Measurements from ENCODE around the gene UIMC1.

The UIMC1 gene

DNA sequence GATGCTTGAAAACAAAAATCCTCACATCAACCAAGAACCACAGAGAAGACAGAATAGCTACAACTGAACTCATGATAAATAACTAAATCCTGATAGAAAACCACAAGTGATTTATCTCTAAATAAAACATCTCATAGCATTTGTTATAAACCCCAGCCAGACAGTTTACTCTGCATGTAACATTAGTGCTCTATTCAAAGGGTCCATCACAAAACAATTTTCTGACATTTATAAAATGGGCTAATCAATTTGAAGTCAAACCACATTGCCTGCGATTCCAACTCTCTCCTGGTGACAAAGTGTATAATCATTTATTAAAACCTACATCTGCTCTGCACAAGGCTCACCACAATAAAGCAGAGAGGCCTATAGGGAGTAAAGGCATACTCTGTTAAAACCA, 49.8 kb downstream of the UIMC1 start:
- in situ Hi-C loops (cut with MboI; ENCODE audit: low sequenced_read_pairs): loop anchor here (10.0 kb wide), 1 partner anchor 292 kb away; no protein-coding TSS in a partner anchor

DNA sequence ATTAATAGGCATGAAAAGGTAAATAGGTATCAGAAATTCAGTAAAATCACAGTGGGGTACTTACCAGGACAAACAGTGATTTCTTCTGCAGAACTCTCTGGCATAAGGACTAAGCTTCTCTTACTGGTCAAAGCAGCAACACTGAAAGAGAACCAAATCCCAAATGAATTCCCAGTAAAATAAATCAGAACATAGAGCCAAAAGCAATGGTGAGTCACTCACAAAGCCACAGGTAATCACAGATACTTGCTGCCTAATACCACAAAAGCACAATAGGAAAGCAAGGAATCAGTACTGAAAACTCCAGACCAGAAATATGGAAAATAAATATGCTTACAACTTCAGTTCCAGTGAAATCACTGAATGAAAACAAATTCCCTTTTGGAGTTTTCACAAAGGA, 50.7 kb downstream of the UIMC1 start:
- in situ Hi-C loops (cut with MboI; ENCODE audit: low sequenced_read_pairs): loop anchor here (10.0 kb wide), 1 partner anchor 291 kb away; no protein-coding TSS in a partner anchor

GRCh38 chr5:176954050-176954449, 52.5 kb downstream of the UIMC1 start:
- in situ Hi-C loops (cut with MboI; ENCODE audit: low sequenced_read_pairs): loop anchor here (10.0 kb wide), 1 partner anchor 289 kb away; no protein-coding TSS in a partner anchor

- in situ Hi-C loops (cut with MboI; ENCODE audit: low sequenced_read_pairs): loop anchor here (10.0 kb wide), 1 partner anchor 288 kb away; no protein-coding TSS in a partner anchor
These were observed 53.9 kb downstream of the UIMC1 start for GRCh38 chr5:176952531-176953193.

- in situ Hi-C loops (cut with MboI; ENCODE audit: low sequenced_read_pairs): no loop called here
These were observed 58.1 kb downstream of the UIMC1 start for GRCh38 chr5:176948458-176948857.

DNA sequence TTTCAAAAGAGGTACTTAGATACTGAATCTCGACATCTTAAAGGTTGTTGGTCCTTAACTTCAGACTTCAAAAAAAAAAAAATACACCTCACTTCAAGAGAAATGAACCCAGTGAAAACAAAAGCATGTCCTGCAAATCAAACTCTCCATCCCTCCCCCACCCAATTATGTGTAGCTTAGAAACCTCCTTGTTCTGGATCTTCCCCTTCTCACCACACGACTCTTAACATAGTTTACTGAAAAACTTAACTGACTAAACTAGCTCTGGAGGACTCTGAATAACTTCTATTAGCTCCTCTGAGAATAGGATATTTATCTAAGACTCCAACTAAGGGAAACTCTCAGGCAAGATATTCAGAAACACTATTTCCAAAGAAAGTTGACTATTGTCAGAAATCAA, 58.7 kb downstream of the UIMC1 start:
- in situ Hi-C loops (cut with MboI; ENCODE audit: low sequenced_read_pairs): no loop called here

GRCh38 chr5:176944268-176944667, 62.3 kb downstream of the UIMC1 start:
- in situ Hi-C loops (cut with MboI; ENCODE audit: low sequenced_read_pairs): no loop called here

DNA sequence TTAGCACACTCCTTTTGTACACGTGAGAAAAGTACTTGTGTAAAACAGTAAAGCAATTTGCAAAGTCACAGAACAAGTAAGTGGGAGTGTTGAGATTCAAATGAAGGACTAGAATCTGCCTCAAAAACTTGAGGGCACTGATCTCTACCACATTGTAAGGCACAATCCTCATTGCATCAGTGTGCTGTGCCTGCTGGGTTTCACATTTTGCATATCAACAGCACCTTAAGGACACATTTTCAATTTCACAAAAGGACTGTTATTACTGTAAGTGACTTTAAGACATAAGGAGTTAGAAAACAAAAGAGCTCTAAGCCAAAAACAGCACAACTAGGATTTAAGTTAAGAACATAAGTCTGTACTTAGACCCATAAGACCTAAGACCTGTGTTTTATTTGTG, 62.8 kb downstream of the UIMC1 start:
- in situ Hi-C loops (cut with MboI; ENCODE audit: low sequenced_read_pairs): no loop called here

DNA sequence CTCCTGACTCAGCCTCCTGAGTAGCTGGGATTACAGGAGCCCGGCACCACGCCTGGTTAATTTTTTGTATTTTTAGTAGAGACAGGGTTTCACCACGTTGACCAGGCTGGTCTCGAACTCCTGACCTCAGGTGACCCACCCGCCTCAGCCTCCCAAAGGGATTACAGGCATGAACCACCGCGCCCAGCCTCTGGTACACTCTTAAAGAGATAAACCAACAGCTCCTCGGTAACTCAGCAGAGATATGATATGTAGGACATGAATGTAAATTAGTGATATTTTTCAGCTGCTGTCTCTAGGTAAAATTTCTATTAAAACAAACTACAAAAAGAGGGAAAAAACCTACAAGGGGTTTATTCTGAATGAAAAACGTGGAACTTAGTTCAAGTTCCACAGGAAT, 64.6 kb downstream of the UIMC1 start:
- in situ Hi-C loops (cut with MboI; ENCODE audit: low sequenced_read_pairs): no loop called here

DNA sequence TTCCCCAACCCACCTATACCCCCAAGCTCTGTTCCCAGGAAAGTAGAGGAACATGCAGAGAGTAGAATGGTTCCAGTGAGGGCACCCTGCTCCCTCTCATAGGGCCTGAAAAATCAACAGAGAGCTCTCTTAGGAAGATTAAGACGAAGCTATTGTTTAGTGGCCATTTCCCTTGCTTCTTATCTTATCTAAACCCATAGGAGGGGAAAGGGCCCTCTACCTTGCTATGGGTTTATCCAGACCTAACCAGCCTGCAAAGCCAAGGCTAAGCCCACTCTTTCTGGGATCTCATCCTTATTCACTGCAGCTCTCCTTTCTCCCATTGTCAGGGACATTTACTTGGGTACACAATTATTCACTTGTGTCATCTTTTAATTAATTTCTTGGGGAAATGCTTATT, 68.1 kb downstream of the UIMC1 start:
- in situ Hi-C loops (cut with MboI; ENCODE audit: low sequenced_read_pairs): no loop called here

DNA sequence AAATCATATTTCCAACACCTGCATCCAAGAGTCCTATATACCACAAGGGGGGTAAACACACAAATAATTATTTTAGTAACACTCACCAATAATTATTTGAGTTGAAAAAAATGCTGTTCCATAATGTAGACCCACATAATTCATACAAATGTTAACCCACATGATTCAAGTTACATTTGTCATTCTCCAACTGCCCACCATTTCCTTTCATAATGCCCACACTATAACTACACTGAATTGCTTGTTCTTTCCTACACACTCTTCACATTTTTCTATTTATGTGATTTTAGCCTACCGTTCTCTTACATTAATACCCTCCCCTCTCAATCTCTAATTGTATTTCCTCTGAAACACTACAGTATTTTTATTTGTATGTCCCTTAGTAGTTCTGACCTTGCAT, 71.6 kb downstream of the UIMC1 start:
- in situ Hi-C loops (cut with MboI; ENCODE audit: low sequenced_read_pairs): no loop called here

GRCh38 chr5:176934309-176934930, 72.2 kb downstream of the UIMC1 start:
- in situ Hi-C loops (cut with MboI; ENCODE audit: low sequenced_read_pairs): no loop called here

DNA sequence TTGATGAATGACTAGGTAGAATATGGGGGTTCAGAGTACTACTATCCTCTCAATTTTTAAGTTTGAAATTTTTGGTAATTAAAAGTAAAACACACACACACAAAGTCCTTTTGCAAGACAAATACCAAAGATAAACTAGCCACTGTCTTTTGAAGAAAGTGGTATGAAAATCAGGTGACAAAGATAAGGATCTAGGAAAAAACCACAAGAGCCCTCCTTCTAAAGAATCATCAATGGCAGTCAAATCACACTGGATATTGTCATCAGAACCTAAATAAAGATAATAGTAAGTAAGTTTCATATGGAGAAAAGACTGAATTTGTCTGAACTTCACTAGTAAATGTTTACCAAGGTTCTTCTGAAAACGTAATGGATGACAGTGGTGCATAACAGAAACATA, 76.9 kb downstream of the UIMC1 start:
- in situ Hi-C loops (cut with MboI; ENCODE audit: low sequenced_read_pairs): no loop called here

GRCh38 chr5:176927562-176927961, 79.0 kb downstream of the UIMC1 start:
- in situ Hi-C loops (cut with MboI; ENCODE audit: low sequenced_read_pairs): no loop called here

DNA sequence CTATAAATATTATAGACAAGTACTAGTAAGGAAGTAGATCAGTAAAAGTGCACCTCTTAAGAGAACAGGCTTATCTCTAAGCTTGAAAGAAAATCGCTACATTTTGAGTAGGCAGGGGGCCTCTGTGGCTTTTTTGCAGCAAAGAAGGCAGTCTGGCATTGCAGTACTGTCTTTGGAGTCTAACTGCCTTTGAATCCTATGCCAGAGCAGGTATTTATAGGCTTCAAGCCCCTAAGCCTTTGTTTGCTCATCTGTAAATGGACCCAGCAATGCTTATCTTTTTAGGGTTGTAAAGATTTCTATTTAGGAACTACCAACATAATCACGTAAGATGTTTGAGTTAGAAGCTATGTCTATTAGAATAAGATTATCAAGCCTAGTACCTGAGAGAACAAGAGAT, 83.8 kb downstream of the UIMC1 start:
- in situ Hi-C loops (cut with MboI; ENCODE audit: low sequenced_read_pairs): no loop called here

- in situ Hi-C loops (cut with MboI; ENCODE audit: low sequenced_read_pairs): no loop called here
These were observed 84.9 kb downstream of the UIMC1 start for GRCh38 chr5:176921714-176922113.

GRCh38 chr5:176918613-176919012, 88.0 kb downstream of the UIMC1 start:
- in situ Hi-C loops (cut with MboI; ENCODE audit: low sequenced_read_pairs): no loop called here

GRCh38 chr5:176916337-176916736, 90.2 kb downstream of the UIMC1 start:
- in situ Hi-C loops (cut with MboI; ENCODE audit: low sequenced_read_pairs): no loop called here

- in situ Hi-C loops (cut with MboI; ENCODE audit: low sequenced_read_pairs): no loop called here
These were observed 90.7 kb downstream of the UIMC1 start for GRCh38 chr5:176915906-176916305.

GRCh38 chr5:176912115-176912514, 94.5 kb downstream of the UIMC1 start:
- in situ Hi-C loops (cut with MboI; ENCODE audit: low sequenced_read_pairs): no loop called here

DNA sequence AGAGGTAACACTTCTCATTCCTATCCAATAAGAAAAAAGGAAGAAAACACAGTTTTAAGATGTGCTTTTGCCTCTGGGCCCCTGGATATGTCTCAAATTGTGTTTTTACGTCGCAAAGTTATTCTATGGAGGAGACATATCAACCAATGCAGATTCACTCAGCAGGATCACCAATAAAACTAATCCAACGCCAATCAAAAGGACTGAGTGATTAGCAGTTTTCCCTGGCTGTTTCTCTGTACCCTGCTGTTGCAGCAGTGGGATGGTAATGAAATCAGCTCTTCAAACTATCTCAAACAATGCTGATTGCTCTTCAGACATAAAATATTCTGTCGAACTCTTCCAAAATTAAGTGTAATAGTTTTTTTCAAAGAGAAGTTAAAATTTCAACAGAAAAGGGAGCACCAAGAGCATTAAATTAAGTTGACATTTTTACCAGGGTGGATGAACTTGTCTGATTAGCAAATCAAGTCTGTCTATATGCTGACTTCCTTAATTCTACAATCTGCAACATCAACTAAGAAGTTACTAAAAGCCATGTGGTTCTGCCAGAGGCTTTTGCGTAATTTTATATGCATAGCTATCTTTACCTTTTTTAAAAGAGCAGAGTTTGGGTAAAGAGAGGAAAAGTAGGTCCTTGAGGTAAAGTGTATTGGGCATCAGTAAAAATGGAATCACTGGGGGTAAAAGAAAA, 97.8 kb downstream of the UIMC1 start:
- in situ Hi-C loops (cut with MboI; ENCODE audit: low sequenced_read_pairs): no loop called here

GRCh38 chr5:176906796-176907195, 99.8 kb downstream of the UIMC1 start:
- in situ Hi-C loops (cut with MboI; ENCODE audit: low sequenced_read_pairs): no loop called here
